Keratinocyte (primary cell): Measurements from ENCODE around the gene MAD1L1.

Experiments used
- CTCF ChIP-seq, 3 experiments: IDR thresholded peaks in 1 of 3; conservative IDR thresholded peaks in 1 of 3; optimal IDR thresholded peaks in 1 of 3; 2 replicates in 2 of 3; 3 replicates in 1 of 3; pipeline versions ENCODE3 to v1.5.1; 2011; ENCODE audit warnings: low read length in 3 of 3, mild to moderate bottlenecking in 3 of 3, moderate library complexity in 2 of 3, control low read depth in 1 of 3, inconsistent platforms in 1 of 3; ENCODE audit not compliant: insufficient read depth in 2 of 3; ENCODE audit errors: extremely low read depth in 1 of 3
- EZH2 ChIP-seq: IDR thresholded peaks from one replicate; pipeline ENCODE4 v1.6.1; 2012; ENCODE audit warnings: inconsistent platforms, mild to moderate bottlenecking, low read length, moderate library complexity

- TF ChIP-seq CTCF (optimal IDR thresholded peaks at IDR 0.05 in 1 of 3, IDR thresholded peaks at IDR 0.05 in 1 of 3, conservative IDR thresholded peaks at IDR 0.05 in 1 of 3; ENCODE audit: extremely low read depth in 1 of 3, insufficient read depth in 2 of 3, low read length in 3 of 3) = no peak
- no peak for TF ChIP-seq EZH2
Measured at GRCh38 chr7:1936531-1937251, 296.1 kb downstream of the MAD1L1 start.
